HG02642 (cell line): Measurements from ENCODE around the gene FRAT2.

Experiments
- ATAC-seq: cut with Tn5 transposase; IDR thresholded peaks from one replicate; pipeline ENCODE4 v1.9.1; 2021; ENCODE audit warnings: mild to moderate bottlenecking; ENCODE audit not compliant: unreplicated experiment, poor library complexity

The FRAT2 gene, protein sequence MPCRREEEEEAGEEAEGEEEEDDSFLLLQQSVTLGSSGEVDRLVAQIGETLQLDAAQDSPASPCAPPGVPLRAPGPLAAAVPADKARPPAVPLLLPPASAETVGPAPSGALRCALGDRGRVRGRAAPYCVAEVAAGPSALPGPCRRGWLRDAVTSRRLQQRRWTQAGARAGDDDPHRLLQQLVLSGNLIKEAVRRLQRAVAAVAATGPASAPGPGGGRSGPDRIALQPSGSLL

DNA sequence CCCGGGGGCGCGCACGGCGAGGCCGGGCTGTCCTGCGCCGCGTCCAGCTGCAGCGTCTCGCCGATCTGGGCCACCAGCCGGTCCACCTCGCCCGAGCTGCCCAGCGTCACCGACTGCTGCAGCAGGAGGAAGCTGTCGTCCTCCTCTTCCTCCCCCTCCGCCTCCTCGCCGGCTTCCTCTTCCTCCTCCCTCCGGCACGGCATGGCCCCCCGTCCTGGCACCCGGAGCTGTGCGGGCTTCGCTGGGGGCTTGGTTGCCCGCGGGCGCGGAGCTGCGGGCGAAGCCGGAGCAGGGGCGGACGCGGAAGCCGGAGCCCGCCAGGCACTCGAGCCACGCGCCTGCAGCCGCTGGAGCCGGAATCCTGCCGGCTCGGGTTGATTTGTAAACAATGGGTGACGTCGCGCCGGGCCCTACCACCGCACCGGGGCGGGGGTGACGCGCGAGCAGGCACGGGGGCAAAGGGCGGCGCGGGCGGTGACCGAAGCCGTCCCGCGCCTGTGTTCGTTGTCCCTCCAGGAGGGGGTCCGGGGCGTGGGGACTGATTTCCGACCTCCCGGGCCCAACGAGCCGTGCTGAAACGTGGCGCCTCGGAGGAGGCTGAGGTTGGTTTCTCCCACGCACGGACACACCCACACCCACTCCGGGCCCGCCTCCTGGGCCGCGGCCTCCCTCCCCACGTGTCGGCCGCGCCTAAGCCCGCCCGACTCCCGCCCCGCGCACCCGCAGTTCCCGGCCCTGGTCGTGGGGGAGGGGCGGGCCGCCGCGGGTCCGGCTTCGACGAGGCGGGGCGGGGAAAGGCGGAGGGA lies at the start of gene FRAT2:
FRAT2 (minus strand) TSS at position 360 of the 806 bp plus-strand sequence; CDS start at position 203, 157 bp downstream.
- ATAC-seq, result peak; percentile 86

DNA sequence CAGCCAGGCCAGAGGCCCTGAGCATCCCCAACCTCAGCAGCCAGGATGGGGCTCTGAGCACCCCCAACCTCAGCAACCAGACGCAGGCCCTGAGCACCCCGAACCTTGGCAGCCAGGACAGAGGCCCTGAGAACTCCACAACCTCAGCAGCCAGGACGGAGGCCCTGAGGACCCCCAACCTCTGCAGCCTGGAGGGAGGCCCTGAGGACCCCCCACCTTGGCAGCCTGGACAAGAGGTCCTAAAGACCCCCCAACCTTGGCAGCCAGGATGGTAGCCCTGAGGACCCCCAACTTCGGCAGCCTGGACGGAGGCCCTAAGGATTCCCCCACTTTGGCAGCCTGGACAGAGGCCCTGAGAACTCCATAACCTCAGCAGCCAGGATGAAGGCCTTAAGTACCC lies 49.6 kb upstream of the FRAT2 start:
- no peak for ATAC-seq

DNA sequence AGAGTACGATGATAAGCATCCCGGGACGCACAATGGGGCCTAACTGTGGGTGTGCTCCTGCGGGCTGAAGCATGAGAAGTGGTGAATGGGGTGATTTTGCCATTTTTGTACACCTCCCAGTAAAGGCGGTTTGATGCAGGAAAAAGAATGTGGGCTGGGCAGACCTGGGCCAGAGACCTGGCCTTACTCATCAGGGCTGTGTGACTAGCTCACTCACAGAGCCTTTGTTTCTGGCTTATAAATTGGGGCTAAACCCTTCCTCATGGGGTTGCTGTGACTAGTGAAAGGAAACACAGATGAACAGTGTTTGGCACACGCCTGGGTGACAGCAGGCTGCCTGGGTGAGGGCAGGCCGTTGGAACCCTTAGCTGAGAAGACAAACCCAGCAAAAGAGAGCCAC lies 48.6 kb upstream of the FRAT2 start:
- ATAC-seq, result no peak

DNA sequence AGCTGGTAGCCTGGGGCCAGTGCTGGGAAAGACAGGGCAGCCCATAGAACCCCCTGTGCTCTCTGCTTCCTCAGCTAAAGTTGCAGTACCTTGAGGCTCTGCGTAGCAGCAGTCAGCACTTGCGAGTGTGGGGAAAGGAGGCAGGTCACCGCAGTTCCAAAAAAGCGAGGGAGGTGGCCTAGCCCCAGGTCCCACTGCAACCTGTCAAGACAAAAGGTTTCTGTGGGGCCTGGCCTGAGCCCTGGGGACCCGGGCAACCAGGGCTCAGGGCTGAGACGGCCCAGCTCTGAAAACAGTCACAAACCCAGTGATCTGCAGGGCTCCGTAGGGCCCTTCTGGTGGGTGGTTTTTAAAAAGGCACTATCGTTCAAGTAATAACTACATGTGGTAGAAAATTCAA lies 47.1 kb upstream of the FRAT2 start:
- no peak for ATAC-seq

DNA sequence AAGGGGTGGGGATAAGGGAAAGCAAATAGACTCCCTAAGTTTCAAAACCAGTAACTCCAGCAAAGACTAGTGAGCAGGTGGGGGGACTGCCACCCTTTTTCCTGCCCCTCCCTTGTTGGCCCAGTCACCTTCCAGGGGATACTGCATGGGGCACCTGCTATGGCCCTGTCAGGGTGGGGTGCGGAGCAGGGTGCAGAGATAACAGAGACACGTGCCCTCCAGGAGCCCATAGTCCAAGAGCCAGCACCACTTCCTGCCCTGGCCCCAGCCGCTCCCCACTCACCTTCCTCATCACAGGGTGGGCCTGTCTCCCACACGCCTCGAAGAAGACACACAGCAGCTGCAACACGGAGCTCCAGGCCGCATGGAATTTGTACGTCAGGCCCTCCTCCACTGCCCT lies 46.0 kb upstream of the FRAT2 start:
- no peak for ATAC-seq

DNA sequence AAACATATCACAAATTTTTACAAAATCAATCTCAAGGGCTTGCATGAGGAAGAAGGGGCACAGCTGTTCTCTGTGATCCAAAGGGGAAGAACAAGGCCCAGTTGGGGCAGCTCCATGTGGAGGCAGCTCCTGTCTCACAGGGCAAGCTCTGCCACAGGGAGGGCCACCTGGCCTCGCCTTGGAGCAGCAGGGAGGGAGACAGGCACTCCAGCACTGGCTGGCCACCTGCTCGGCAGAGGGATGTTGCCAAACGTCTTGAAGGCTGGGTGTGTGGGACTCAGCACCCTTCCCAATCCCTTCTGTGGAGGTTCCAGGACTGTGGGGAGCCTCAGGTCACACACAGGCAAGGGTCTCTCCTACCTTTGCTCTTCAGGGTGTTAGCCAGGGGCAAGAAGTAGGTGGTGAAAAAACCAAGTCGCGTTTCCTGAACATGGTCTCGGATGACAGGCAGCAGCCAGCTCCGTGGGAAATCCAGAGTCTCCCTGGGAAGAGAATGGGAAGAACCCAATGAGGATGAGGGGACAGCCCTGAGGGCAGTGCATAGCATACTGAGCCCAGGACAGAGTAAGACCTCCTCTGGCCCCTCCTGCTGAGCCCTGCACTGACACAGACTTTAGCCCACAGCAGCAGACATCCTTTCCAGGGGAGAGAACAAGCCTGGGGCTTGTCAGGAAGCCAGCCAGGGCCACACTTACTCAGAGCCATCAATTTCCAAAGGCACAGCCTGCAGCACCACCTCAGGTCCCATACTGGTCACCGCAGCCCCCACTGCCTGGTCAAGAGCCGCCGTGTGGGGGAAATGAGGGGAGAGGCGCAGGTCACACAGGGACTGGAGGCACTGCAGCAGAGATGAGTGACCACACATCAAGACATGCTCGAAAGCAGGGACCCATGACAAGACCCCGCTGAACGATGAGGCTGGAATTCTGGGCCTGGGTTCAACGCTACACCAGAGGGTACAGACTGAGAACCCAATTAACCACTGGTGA lies 44.7 kb upstream of the FRAT2 start:
- ATAC-seq, result no peak

DNA sequence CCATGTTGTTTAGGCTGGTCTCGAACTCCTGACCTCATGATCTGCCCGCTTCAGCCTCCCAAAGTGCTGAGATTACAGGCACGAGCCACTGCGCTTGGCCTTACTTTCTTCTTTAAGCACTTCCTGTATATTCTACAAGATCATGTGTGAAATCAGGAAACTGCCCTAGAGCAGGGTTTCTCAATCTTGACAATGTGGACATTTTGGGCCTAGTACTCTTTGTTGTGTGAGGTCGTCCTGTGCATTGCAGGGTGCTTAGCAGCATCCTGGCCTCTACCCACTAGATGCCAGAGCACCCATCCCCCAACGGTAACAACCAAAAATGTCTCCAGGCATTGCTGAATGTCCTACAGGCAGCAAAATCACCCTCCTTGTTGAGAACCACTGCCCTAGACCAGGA lies 41.9 kb upstream of the FRAT2 start:
- no peak for ATAC-seq

DNA sequence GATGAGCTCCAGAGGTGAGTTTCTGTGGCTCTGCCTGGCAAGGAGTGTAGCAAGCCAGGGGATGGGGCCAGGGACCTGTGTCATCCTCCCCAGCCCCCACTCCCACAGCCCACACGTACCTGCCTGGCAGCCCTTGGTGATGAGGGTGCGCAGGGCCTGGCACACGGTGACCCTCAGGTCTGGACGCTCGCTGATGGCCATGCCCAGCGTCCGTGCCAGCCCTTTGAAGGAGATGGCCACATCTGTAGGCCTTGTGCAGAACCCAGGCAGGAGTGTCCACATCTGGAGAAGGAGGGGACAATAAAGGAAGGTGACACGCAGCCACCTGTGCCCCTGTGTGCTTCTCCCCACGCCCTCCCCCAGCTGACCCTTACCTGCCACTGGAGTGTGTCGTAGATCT lies 38.9 kb upstream of the FRAT2 start:
- no peak for ATAC-seq

DNA sequence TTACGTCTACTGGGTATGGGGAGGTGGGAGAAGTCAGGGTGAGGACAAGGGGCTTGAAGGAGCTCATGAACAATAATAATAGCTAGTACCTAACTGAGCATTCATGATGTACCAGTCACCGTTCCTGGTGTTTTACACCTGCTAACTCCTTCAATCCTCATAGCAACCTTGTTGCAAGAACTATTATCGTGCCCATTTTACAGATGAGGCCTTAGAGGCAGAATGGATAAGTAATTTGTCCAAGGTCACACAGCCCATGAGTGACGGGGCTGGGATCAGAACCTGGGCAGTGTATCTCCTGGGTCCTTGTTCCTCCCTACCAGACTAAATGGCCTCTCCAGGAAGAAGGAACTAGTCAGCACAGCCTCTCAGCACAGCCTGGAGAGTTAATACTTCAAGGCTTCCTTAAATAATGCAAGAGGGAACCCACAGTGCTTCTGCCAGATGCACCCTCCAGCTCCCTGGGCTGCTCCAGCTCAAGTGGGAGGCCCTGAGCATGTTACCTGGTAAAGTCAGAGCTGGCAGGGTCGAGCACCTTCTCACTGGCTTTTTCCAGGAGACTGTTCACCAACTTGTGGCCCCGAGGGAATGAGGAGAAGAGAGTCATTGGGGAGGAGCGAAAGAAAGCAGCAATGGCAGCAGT lies 37.8 kb upstream of the FRAT2 start:
- no peak for ATAC-seq

DNA sequence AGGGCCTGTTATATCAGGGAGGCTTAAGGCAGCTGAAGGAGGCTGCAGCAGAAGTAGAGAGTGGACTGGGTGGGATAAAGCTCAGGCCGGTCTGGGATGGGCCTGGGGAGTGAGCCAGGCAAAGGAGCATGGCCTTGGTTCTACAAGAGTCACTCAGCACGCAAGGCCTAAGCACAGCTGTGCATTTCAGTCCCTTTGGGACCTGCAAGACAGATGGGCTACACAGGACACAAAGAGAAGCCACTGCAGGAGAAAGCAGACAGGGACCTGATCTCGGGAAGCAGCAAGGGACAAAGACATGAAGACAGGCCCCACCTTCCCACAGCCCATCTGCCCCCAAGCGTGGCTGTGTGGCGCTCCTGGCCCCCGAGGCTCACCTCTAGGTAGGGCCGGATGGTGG lies 37.2 kb upstream of the FRAT2 start:
- ATAC-seq, result no peak

DNA sequence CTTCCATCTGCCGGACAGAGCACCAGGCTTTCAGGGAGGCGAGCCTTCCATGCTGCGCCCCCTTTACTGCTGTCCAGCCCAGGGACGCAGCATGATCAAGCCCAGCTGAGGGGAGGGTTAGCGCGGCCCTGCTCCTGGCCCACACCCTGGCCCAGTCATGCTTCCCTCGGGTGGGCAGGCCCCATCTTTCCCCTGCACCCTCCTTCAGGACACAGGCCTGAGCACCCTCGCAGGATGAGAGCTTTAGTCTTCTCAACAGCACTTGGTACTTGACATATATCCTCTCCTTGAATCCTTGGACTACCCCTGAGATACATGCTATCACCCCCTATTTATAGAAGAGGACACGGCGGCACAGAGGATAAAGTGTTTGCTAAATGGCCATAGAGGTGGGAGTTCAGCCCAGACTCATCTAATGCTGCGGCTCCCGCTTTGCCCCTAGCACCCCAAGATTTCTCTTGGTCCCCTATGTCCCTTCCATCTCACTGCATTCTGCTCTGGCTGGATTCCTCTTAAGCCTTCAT lies 32.7 kb upstream of the FRAT2 start:
- ATAC-seq, result no peak

DNA sequence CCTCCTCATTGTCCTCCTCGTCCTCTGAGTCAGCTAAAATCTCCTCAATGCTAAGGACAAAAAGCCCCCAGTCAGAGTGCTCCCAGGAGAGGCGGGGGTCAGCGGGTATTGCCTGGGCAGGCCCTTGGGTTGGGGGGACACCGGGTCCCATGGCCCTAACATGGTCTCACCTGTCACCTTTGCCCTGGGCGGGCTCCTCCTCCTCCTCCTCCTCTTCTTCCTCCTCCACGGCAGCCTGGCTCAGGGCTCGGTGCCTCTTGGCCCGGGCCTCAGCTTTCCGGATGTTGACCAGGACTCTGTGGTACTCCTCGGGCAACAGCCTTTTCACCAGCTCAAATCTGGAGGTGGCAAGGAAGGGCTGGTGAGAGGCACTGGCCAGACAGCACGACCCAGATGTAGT lies 32.0 kb upstream of the FRAT2 start:
- ATAC-seq, result no peak

DNA sequence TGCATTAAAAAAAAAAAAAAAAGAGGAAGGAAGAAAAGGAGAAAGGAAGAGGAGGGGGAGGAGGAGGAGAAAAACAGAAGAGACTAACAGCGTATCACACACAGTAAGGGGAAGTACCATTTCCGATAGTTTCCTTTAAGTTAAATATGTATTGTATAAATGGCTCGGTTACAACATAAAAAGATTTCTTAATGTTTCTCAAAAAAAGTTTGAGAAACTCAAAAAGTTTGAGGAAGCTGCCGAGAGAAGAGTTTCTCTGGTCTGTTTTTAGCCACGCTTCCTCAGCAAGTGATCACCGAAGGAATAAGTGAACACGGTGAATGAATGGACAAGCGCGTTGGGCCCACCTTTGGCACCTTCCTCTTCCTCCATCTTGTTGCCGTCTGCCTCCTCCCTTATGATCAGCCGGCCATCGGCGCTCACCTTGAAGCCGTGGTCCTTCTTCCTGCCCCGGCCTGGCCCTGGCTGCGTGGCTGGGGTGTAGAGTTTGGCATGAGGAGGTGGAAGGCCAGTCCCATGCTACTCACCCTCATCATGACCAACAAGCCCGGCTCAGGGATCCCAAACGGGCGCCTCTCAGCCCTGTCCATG lies 31.3 kb upstream of the FRAT2 start:
- ATAC-seq, result no peak

DNA sequence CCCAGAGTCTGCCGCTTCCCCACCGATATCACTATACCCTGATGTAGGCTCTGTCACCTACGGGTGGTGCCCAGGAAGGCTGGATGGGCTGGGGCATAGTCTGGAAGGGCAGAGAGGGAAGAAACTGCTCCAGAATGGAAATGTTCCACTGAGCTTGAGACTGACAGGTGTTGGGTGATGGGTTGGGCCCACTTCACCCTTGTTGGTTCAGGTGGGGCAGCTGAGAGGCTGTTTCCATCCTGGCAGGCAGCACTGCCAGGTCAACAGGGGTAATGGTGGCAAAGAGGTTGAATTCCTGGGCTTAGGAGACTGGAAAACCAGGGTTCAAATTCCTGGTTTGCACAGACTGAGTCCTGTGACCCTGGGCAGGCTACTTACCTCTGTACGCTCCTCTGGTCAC lies 28.5 kb upstream of the FRAT2 start:
- ATAC-seq, result no peak

DNA sequence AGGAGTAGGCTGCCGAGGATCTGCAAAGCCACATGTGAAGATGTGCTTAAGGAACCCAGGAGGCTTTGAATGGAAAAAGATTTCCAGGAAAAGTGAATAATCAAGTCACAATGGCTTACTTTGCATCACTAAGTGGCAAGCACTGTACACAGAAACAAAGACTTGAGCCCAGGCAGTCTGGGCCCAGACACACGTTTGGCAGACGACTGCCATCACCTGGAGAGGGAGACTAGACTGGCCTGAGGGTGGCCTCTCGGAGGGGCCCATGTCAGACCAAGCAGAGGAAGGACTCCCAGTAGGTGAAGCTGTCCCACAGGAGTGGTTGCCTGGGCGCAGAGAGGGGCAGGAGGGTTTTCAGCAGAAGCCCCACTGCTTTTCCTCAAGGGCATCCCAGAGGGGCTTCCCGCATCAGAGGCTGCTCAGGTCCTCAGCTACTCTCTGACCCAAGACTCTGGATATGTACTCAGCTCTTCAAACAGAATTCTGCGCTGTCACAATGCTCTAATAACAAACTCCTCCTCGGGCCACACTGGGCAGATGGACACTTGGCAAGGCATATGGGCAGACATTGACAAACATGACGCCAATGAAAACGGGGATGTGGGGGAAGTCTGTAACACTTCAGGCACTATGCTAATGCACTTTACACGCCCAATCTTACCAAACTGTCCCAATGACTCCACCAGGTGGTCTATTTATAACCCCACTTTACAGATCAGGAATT lies 27.9 kb upstream of the FRAT2 start:
- no peak for ATAC-seq

DNA sequence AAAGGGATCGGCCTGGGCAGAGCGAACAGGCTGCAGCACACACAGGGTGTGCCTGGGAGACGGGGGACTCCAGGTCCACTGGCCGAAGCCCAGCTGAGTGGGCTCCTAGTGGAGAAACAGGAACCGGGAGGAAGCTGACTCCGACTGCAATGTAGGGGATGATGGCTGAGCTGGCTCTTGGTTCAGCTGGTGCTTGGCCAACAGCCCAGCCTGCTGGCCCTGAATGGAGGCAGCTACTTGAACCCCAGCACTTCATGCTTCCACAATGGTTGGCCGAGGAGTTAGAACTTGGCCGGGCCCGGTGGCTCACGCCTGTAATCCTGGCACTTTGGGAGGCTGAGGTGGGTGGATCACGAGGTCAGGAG lies 27.0 kb upstream of the FRAT2 start:
- ATAC-seq, result no peak

DNA sequence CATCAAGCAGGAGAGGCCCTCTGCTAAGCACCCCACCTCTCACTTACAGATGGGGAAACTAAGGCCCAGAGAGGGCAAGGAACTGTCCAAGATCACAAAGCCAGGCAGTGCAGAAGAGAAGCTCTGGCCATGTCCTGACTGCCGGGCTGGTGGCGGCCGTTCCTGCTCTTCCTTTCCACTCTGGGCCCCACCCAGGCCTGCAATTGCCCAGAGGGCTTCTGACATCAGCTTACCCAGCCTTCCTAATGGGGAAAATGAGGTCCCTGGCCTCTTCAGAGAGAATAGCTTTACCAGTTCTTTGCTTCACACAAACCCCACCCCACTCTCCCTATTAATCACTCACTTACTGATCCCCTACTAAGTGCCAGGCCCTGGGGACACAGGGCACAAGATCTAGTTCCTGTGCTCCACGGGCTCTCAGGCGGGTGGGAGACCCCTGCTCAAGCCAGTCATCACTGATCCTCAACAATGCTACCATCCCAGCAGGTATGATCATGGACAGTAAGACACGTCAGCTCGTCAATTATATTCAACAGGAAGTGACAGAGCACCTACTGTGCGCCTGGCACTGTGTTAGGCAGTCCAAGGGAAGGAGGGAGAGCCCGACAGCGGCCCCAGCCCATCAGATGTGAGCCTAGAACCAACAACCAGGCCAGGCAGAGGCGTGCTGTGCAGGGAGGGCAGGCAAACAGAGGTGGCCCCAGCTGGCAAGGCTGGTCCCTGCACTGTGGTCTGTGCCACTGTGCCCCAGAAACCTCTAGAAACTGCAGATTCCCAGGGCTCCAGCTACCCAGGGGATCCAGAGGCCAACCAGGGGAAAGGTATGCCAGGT lies 26.4 kb upstream of the FRAT2 start:
- no peak for ATAC-seq

DNA sequence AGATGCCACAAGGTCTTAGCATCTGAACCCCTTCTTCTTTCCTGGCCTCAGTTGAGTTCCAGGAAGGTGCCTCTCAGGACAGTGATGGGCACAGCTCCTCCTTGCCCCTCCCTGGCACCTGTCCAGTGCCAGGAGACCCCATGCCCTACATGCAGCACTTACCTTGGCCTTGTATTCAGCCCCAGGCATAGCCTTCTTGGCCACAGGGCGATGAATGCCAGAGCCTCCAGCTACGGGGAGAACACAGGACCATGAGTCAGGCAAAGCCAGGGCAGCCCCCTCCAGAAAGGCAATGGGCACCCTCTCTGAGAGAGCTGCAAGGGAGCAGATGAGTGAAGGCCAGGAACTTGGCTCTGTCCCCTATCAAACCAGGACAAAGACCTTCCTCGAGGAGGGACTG lies 24.3 kb upstream of the FRAT2 start:
- no peak for ATAC-seq
